GM18519 (cell line): ENCODE data around the gene SLC38A3.
"Not testable (repeated sequence)": the region's sequence is repeated elsewhere in the genome, so short reads cannot be mapped to it uniquely, and the experiment has no call there.

Experiments used
- ATAC-seq: cut with Tn5 transposase; IDR thresholded peaks from one replicate; pipeline ENCODE4 v1.9.1; 2021; ENCODE audit warnings: mild to moderate bottlenecking, moderate library complexity; ENCODE audit not compliant: unreplicated experiment, low FRiP score

Gene SLC38A3

DNA sequence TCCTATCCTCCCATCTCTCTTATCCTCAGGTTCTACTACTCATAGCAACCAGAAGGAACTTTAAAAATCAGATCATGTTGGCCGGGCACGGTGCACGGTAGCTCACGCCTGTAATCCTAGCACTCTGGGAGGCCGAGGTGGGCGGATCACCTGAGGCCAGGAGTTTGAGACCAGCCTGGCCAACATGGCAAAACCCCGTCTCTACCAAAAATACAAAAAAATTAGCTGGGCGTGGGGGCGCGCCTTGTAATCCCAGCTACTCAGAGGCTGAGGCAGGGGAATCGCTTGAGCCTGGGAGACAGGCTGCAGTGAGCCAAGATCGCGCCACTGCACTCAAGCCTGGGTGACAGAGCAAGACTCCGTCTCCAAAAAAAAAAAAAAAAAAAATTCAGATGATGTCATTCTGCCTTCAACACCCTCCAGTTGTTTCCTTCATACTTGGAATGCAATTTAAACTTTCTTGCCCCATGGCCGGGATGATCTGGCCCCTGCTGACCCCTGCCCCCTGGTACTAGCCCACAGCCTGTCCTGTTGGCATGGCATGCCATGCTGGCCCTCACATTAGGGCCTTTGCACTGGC is 23.2 kb downstream of the SLC38A3 start:
- not testable (repeated sequence) for ATAC-seq

DNA sequence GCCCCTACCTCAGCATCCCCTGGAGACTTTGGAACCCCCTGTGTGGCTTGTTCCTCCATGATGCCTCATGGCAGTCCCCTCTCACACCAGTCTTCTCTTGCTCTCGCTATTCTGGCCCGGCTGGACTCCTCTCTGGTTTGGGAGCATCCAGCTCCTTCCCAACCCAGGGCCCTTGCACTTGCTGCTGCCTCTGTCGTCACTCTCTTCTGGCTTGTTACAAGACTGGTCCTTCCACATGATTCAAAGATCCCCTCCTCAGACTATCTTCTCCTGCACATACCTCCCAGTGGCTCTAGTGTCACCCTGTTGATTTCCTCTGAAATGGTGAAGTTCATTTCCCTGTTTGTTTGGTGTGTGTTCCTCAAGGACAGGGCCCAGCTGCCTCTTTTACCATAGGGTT is 24.4 kb downstream of the SLC38A3 start:
- ATAC-seq = no peak

DNA sequence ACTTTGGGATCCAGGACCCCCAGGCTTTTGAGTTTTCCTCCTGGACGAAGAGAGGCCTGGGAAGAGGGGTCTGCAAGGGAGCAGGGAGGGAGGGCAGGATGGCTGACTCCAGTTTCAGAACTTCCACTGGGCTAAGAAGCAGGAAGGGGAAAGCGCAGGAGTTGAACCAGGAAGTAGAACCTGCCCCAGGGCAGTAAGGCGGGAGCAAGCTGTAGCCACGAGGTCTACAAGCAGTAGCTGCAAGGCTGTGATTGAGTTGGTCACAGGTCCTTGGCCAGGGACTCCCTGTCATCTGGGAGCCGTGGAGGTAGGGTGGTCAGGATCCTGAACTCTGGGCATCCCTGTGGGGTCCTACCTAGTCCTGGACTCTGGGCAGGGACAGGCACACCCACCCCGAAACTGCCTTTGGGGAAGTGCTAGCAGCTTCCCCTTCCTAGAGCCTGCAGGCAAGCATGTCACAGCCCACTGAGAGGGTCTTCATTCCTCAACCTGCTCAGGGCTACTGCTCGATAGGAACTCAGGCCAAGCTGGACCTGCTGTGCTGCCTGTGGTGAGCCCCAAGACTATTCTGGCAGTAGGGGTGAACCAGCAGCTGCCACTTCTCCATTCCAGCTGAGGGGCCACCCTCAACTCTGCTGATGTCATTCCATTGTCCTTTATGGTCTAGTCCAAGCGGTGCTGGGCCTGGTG is 25.2 kb downstream of the SLC38A3 start:
- ATAC-seq = no peak

DNA sequence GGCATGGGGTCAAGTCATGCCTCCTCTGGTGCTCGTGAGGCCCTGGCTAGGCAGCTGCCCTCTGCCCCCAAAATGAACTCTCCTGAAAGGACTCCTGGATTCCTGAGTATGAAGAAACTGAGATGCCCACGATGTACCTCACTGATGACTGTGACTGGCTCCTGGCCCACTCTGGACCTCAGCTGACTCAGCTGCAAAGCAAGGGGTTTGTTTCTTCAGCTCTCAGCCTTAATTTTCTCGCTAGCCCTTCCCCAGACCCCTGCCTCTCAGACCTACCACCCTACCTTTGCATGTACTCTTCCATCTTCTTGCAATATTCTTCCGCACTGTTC is 25.7 kb downstream of the SLC38A3 start:
- ATAC-seq = no peak

DNA sequence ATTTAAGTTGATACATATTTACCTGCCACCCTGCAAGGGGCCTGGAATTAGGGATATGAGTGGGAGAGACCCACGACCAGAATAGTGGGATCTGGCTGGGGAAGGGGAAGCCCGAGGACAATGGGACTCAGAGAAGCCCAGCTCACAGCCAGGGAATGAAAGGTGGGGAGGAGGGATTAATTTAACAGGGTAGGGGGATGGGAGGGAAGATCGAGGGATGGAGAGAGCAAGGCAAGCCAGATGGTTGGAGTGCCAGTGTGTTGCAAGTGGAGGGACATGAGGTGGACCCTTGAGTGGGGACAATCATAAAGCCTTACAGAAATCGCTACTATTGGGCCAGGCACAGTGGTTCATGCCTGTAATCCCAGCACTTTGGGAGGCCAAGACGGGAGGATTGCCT is 26.5 kb downstream of the SLC38A3 start:
- no peak for ATAC-seq

DNA sequence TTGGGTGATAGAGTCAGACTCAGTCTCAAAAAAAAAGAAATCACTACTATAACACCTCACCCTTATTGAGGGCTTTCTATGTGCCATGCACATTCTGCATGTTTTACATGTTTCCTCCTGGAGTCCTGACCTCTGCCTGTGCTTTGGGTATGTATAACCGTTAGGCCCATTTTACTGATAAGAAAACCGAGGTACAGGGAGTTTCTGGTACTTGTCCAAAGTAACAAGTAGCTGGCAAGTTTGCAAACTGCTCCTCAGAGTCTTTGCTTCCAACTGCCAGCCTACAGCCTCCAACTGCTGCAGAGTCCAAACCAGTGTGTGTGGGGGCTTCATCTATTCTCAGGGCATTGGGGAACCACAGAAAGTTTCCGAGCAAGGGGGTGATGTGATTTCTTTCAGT is 27.2 kb downstream of the SLC38A3 start:
- no peak for ATAC-seq

DNA sequence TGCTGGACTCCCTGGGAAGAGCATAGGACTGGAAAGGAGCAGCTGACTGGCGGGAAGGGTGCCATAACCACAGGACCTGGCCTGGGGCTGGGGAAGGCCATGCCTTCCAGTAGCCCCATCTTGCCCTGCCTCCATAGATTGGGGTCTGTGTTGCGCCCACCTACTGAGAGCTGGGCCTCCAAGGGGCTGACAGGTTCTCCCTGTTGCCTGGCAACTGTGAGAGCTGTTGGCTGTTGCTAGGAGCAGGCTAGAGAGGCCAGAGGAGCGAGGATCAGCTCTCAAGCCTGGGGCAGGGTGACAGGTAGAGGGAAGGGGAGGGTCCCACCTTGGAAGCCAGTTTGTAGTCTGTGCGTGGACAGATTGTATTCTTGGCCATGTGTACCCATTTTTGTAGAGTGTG is 28.1 kb downstream of the SLC38A3 start:
- ATAC-seq = no peak

DNA sequence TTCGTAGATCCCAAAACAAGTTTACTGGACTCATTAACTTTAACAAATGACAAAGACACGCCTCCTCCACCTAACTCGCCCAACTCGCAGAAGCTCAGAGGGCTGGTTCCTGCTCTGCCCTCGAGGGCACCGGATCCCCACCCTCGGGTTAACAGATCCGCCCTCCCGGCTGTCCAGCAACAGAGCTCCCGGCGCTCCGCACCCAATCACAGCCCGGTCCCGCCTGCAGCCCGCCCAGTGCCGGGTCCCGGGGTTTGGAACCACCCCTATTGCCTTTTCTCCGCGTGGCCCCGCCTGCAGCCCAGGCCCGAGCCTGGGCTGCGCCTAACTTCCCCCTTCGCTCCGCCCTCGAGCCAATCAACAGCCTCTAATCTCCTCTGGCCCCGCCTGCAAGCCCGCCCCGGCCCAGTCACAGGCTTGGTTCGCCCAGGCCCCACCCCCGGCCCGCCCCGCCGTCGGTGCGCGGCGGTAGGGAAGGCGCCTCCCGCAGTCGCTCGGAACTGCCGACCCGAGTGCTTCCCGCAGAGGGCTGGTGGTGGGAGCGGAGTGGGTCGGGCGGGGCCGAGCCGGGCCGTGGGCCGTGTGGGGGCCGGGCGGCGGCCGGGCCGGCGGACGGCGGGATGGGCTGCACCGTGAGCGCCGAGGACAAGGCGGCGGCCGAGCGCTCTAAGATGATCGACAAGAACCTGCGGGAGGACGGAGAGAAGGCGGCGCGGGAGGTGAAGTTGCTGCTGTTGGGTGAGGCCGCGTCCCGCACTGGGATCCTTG is 30.8 kb downstream of the SLC38A3 start, which contains the start of gene GNAI2:
Gene GNAI2, plus strand, starts transcription at position 489 of the 768 bp plus-strand sequence. Its CDS starts 132 bp downstream, at position 621.
- ATAC-seq = peak; percentile 88

DNA sequence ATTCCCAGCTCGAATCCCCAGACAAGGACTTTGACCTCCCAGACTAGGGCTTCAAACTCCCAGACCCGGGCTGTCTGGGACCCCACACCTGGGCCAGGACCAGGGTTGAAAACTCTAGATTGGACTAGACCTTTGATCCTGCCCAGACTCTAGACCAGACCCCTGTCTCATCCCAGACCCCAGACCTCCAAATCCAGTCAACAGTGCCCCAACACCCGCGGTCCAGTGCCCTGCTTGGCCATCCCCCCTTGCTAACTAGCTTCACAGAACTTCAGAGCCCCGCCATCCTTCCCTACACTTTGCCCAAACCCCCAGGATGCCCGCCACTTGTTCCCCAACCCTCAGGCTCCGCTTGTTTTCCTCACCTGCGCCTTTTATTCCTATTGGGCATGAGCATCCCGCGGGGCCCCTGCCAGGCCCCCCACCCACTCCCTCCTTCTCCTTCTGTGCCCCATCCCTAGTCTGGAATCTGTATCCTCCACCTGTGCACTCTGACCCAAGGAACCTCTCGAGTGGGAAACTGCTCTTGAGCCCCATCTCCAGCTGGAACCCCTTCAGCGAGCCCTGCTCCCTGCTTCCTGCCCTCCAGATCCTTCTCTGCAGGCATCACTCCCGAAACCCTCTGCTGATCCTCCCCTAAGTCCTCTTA is 31.5 kb downstream of the SLC38A3 start:
- ATAC-seq = no peak

DNA sequence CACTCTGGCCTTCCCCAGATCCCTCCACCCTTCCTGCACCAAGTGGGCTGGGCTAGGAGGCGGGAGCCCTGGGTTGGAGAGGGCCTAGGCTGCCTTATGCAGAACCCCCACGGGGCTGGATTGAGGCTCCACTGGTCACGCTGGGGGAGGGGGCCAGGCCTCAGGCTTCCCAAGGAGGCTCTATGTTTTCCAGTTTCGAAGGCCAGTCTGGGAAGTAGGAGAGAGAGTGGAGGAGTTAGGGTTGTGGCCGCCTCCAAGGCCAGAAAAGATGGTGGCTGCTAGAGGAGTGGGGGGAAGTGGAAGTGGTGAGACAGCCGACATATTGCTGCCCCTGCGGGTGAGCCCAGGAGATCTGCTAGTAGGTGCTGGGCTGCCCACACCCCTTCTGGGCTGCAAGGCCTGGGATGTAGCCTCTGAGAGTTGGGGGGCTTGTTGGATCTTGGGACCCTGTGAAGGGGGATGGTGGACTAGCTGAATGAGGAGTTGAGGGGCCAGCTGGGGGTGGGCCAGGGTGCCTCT is 32.1 kb downstream of the SLC38A3 start:
- no peak for ATAC-seq

DNA sequence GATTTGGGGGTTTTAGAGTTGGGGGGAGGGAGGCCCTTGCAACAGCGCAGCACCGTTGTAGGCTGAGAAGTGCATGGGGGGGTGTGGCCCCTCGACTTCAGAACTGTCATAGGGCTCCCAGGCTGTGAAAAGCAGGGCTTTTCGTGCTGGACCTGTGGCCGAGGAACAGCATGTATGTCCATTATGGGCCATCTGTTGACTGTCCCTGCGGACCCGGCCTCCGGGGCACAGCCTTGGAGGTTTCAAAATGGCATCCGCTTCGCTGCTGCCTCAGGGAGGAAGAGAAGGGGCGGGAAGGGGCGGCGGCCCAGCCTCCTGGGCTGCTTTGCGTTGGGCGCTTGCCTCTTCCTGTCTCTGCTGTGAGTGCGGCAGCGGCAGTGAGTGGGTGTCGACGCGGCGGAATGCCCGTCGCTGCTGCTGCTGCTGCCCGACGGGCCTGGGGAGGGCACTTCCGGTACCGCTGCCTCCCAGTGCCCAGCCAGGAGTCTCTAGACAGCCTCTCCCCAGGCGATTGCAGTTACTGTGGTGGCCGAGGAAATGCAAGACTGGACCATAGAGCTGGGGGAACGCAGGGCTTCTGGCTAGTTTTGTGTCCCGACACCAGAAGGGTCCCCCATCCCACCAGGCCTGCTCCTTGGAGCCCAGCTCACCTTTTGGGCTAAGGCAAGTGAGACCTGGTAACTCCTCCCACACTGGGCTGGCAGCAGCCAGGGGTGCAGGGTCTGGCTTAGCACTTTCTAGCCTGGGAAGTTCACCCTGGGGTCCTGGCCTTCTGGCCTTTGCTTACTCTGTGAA is 32.9 kb downstream of the SLC38A3 start:
- peak; percentile 30 for ATAC-seq

DNA sequence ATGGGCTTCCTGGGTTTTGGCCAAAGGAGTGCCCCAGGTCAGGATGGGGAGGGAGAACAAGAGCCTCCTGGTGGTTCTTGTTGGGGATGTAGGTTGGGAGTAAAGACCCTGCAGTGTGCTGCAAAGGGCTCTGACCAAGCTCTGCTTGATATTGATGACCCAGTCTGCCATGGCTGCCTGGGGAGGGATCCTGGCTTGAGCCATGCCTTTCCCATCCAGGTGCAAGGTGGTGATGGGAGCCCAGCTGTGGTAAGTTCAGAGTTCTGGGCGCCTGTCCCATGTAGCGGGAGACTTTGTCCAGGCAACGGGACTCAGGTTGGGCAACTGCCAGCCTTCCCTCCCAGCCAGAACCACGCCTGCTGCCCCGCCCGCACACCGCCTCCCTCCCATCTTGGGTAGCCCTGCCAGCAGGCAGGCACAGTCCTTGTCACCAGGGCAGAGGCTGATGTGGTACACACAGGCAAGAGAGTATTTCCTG is 33.5 kb downstream of the SLC38A3 start:
- ATAC-seq = no peak

DNA sequence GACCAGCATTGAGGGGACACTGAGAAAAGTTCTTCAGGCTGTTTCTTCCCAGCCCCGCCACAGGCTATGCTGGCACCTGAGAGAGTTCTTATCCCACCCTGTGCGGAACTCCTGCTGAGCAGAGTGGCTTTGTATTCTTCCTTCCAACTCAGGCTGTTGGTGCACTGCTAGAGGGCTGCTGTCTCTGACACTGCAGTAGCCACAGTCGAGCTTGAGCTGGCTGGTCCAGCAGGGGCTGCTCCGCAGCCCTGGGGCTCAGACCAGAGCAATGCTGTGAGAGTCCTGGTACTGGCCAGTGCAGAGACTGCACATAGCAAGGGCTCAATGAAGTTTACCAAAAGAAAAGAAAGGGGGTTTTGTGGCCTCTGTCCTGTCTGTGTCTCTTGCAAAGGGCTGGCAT is 34.6 kb downstream of the SLC38A3 start:
- no peak for ATAC-seq

DNA sequence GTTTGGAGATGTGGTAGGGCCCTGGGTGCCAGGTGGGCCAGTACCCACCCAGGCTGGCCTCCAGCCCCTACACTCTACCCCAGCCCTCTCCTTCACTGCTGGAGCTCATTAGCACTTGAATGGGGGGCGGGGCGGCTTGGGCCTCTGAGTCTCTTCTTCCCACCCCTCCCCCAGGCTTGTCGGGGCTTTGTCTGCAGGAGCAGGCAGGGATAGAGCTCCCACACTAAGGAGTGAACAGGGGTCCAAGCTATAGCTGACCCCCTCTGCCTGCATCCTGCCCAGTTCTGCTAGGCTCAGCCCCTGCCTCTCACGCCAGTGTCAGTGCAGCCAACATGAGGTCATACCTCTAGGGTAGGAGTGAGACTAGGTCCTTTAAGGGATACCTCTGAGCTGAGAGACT is 36.1 kb downstream of the SLC38A3 start:
- no peak for ATAC-seq

DNA sequence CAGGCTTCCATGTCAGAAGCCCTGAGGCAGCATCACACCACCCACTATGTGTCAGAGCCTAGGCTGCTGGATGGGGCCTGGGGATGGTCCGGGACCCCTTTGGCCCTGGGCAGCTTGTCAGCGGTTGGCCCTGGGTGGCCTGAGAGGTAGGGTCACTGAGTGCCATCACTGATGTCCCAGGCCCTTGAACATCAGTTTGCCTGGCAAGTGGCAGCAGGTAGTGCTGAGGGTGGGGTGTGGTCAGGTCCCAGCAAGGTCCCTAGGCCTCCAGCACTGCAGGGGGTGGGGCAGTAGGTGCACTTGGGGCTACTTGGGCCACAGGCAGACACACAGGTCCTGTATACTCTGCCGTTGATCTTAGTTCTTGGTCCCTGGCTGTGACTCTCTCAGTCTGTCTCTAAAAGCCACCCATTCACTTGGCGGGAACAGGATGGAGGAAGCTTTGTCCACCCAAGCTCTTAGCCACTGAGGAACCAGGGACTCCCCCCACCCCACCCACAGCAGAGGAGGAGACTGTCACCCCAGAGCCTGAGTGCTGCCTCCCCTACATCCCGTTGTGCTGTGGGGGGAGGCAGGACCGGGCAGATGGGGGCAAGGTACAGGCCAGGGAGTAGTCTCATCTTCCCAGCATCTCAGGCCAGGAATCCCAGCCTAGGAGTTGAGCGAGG is 36.8 kb downstream of the SLC38A3 start:
- ATAC-seq = no peak

DNA sequence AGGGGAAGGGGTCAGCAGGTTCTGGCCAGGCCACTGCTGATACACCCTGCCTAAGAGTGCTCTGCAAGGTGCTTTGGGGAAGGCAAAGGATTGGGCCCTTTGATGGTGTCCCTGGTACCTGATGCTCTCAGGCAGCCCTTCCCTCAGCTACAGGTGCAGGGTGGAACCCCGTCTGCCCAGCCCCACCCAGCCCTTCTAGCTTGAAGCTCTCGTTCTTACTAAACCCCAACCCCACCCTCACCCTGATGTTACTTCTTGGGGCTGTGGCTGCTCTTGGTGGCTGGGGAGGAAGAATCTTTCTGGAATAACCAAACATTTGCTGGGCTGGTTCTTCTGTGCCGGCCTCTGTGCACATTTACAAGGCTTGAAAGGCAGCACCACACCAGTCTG is 37.3 kb downstream of the SLC38A3 start:
- no peak for ATAC-seq

DNA sequence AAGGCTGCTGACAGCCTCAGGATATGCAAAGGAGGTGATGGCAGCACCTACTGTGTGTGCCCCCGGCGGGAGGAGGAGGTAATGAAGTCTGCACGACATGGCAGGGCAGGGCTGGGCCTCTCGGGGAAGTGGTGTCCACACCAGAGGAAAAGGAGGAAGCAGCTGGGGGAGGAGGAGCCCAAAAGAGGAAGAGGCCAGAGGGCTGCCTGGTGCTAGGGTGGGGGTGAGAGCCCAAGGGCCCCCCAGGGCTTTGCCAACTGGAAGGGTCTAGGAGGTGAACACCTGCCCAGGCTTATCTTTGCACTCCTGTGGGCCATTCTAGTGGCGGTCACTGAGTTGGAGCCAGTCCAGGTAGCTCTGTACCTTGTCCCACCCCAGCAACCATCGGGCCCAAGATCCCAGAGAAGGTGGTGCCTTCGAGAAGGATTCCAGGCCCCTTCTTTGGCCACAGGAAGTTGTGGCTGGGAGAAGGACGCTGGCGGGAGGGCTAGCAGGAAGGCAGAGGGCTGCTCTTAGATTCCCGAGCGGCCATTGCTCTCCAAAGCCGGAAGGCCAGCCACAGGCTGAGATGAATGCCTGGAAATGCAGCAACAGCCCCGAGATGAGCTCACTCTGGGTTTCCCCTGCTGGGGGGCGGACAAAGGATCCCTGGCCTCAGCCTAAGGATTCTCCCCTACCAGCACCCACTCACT is 37.9 kb downstream of the SLC38A3 start:
- ATAC-seq = no peak

DNA sequence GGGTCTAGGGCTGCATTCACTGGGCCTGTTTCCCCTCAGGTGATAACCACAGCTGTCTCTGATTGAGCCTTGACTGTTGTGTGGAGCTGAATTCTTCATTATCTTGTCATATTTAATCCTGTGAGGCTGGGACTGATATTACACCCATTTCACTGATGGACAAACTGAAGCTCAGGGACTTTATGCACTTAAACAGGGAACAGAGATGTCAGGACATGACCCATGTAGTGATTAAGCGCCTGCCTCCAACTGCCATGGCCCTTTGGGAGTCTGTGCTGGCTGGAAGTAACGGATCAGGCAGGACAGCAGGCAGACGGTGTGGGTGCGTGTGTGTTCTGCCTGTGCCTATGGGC is 38.4 kb downstream of the SLC38A3 start:
- ATAC-seq = no peak

DNA sequence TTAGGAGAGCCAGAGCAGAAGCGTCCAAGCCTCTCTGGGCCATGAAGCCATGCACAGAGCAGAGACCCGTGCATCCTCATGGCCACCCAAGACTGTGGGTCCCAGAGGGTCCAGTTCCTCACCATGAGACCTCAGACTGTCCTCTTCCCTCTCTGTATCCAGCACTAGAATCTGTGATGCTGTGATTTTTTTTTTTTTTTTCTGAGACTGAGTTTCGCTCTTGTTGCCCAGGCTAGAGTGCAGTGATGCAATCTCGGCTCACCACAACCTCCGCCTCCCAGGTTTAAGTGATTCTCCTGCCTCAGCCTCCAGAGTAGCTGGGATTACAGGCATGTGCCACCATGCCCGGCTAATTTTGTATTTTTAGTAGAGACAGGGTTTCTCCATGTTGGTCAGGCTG is 39.7 kb downstream of the SLC38A3 start:
- ATAC-seq = not testable (repeated sequence)
